Measurements from ENCODE around the gene SCAND1.
"Not testable (repeated sequence)": the region's sequence is repeated elsewhere in the genome, so short reads cannot be mapped to it uniquely, and the experiment has no call there.

SCAND1 gene

GRCh38 chr20:35956616-35957015 is 2.3 kb upstream of the SCAND1 start:
- TF ChIP-seq CTCF (conservative IDR thresholded peaks at IDR 0.05; ENCODE audit: low read length): no peak
- H3K4me3 ChIP-seq (ENCODE audit: low read length): no peak overlapping the region
- no peak for DNase-seq (ENCODE audit: low read depth)

GRCh38 chr20:35954907-35955251 is 577 bp upstream of the SCAND1 start:
- peak; percentile 43 for DNase-seq (ENCODE audit: low read depth)
- TF ChIP-seq CTCF (conservative IDR thresholded peaks at IDR 0.05; ENCODE audit: low read length): no peak
- H3K4me3 ChIP-seq (ENCODE audit: low read length): peak overlapping the region; percentile 92

- TF ChIP-seq CTCF (conservative IDR thresholded peaks at IDR 0.05; ENCODE audit: low read length): no peak
- peak overlapping the region; percentile 92 for H3K4me3 ChIP-seq (ENCODE audit: low read length)
- DNase-seq (ENCODE audit: low read depth): peak; percentile 45
Observed at GRCh38 chr20:35953387-35954199, 709 bp downstream of the SCAND1 start.

- H3K4me3 ChIP-seq (ENCODE audit: low read length): peak overlapping the region; percentile 92
- peak; percentile 26 for DNase-seq (ENCODE audit: low read depth)
- TF ChIP-seq CTCF (conservative IDR thresholded peaks at IDR 0.05; ENCODE audit: low read length): no peak
Observed at GRCh38 chr20:35952480-35953386, 1.6 kb downstream of the SCAND1 start.

GRCh38 chr20:35952080-35952479 is 2.2 kb downstream of the SCAND1 start:
- not testable (repeated sequence) for DNase-seq (ENCODE audit: low read depth)

GRCh38 chr20:35950093-35950492 is 4.2 kb downstream of the SCAND1 start:
- H3K4me3 ChIP-seq (ENCODE audit: low read length): no peak overlapping the region
- TF ChIP-seq CTCF (conservative IDR thresholded peaks at IDR 0.05; ENCODE audit: low read length): no peak
- no peak for DNase-seq (ENCODE audit: low read depth)

More at GRCh38 chr20:35952080-35952479, 2.2 kb downstream of the SCAND1 start:
- not testable (repeated sequence) for H3K4me3 ChIP-seq (ENCODE audit: low read length)

GRCh38 chr20:35947907-35948306 is 6.4 kb downstream of the SCAND1 start:
- no peak for TF ChIP-seq CTCF (conservative IDR thresholded peaks at IDR 0.05; ENCODE audit: low read length)
- H3K4me3 ChIP-seq (ENCODE audit: low read length): no peak overlapping the region
- DNase-seq (ENCODE audit: low read depth): peak; percentile 80

Data from AG10803 (cell line).